ENCODE data around the gene DOCK10.

Gene DOCK10

DNA sequence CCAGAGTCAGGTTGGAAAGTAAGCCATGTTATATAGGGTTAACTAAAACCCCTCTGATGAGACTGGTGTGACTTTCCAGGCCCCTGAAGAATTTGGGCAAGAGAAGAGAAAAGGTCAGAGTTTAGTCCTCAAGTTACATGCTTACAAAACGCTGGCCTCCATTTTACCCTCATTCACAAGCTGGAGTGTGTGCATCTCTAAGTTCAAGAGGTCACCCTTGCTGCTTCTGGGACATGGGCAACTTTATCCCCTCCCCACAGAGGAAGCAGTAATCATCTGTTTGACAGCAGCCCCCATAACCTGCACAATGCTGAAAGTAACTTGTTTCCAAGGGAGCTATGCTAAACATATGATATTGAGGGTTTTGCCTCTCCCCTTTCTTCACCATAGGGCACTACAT lies 240.9 kb downstream of the DOCK10 start:
- no peaks in the 10 kb centered on the region for H3K27me3 ChIP-seq (ENCODE audit: control insufficient read depth, insufficient read depth, low read length, poor library complexity, severe bottlenecking)
- H3K4me3 ChIP-seq (ENCODE audit: insufficient read depth, low read depth, low read length), result no peak overlapping the region
- WGBS, 2 experiments, result 18 to 26% methylated on average over 1 of the region's 1 CpG
- no peak overlapping the region for H3K27ac ChIP-seq (ENCODE audit: insufficient read depth, low read depth, low read length, poor library complexity, severe bottlenecking)
- H3K4me1 ChIP-seq (ENCODE audit: control insufficient read depth, insufficient read depth, low read length), result peaks cover 10% of the 10 kb centered on the region
- no peaks in the 10 kb centered on the region for H3K9me3 ChIP-seq (ENCODE audit: control insufficient read depth, low read length)
- no peaks in the 10 kb centered on the region for H3K36me3 ChIP-seq (ENCODE audit: control insufficient read depth, insufficient read depth, low read length)

DNA sequence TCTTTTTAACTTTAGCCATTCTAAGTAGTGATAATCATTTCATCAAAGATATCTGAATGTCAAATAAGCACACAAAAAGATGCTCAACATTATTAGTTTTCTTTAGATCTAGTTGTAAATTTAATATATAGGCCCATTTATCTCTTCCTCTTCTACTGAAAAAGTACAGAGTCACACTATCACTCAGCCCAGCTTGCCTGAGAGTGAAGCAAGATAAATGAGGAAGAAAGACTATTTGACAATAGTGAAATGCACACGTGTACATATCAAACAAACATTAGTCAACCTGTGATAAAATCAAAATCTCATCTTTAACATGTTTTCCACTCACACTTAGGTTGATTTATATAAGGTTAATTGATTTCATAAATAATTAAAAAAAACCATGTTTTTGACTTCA lies 242.6 kb downstream of the DOCK10 start:
- no peak overlapping the region for H3K4me3 ChIP-seq (ENCODE audit: insufficient read depth, low read depth, low read length)
- H3K27me3 ChIP-seq (ENCODE audit: control insufficient read depth, insufficient read depth, low read length, poor library complexity, severe bottlenecking), result no peaks in the 10 kb centered on the region
- 100% methylated on average over 1 of the region's 1 CpG; no CpG with 5 or more reads in 1 of the 2 experiments for WGBS, 2 experiments
- H3K36me3 ChIP-seq (ENCODE audit: control insufficient read depth, insufficient read depth, low read length), result no peaks in the 10 kb centered on the region
- no peak overlapping the region for H3K27ac ChIP-seq (ENCODE audit: insufficient read depth, low read depth, low read length, poor library complexity, severe bottlenecking)
- H3K9me3 ChIP-seq (ENCODE audit: control insufficient read depth, low read length), result no peaks in the 10 kb centered on the region
- H3K4me1 ChIP-seq (ENCODE audit: control insufficient read depth, insufficient read depth, low read length), result peaks cover 10% of the 10 kb centered on the region

DNA sequence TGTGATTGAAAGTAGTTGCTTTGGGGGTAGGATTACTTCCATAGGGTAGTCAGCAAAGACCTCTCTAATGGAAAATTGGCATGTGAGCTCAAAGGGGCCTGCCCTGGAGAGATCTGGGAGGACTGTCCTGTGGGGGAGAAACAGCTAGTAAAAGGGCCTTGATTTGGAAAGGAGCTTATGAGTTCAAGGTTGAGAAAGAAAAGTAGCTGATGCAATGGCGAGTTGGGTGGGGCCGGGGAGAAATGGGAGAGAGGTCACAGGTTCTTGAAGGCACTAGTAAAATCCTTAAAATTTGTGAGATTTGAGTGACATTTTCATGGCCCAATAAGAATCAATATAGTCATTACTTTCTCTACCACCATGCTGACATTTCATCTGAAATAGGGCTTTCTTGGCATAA lies 244.1 kb downstream of the DOCK10 start:
- Histone ChIP-seq H3K4me3 (ENCODE audit: insufficient read depth, low read depth, low read length) (no peak overlapping the region), H3K27ac (ENCODE audit: insufficient read depth, low read depth, low read length, poor library complexity, severe bottlenecking) (no peak overlapping the region), H3K36me3 (ENCODE audit: control insufficient read depth, insufficient read depth, low read length) (no peaks in the 10 kb centered on the region), H3K27me3 (ENCODE audit: control insufficient read depth, insufficient read depth, low read length, poor library complexity, severe bottlenecking) (no peaks in the 10 kb centered on the region), H3K9me3 (ENCODE audit: control insufficient read depth, low read length) (no peaks in the 10 kb centered on the region), H3K4me1 (ENCODE audit: control insufficient read depth, insufficient read depth, low read length) (peaks cover 10% of the 10 kb centered on the region)
- 93 to 96% methylated on average over 2 of the region's 2 CpGs for WGBS, 2 experiments

DNA sequence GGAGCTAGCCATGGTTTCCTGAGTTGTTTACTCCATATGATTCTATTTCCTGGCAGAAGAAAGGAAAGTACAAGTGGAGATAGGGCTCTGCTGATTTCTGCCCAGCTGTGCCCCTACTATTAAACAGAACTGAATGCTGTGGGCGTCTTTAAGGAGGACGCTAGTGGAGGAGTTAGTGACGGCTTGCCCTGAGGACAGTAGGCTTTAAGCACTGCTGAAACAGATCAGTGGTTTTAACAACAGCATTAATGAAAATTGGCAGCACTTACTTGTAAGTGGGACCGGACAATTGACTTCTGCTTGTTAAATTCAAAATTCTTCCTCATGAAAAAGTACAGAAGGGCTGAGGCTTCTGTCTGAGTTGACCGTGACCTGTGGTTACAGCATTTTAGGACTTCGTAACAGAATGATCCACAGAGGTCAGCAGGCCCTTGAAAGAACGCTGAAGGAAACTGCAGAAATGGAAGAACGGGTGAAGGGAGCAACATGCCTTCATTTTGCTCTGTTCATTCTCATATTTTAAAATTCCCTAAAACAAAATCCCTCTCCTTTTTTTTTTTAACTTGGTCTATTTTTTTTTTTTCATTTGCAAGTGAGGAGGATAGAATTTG lies 245.5 kb downstream of the DOCK10 start:
- Histone ChIP-seq H3K9me3 (ENCODE audit: control insufficient read depth, low read length) (no peaks in the 10 kb centered on the region), H3K36me3 (ENCODE audit: control insufficient read depth, insufficient read depth, low read length) (no peaks in the 10 kb centered on the region), H3K27me3 (ENCODE audit: control insufficient read depth, insufficient read depth, low read length, poor library complexity, severe bottlenecking) (no peaks in the 10 kb centered on the region), H3K4me3 (ENCODE audit: insufficient read depth, low read depth, low read length) (no peak overlapping the region), H3K27ac (ENCODE audit: insufficient read depth, low read depth, low read length, poor library complexity, severe bottlenecking) (no peak overlapping the region), H3K4me1 (ENCODE audit: control insufficient read depth, insufficient read depth, low read length) (peaks cover 10% of the 10 kb centered on the region)
- WGBS, 2 experiments, result 86 to 88% methylated on average over 8 of the region's 8 CpGs

DNA sequence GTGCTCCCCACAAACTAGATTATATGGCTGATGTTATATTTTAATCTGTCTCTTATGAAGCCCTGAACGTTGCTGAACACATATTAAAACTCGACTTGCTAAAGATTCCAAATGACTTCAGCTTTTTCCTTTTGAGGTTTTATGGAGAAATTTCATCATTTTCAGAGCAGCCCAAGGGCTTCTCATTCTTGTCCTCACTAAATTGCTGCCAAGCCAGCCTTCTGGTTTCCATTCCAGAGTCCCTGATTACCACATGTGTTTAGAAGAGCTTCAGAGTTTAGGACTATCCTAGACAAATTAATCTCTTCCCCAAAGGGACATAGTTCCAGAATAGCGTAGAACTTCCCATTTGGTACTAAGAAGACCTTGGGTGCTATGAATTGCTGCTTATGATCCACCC lies 248.3 kb downstream of the DOCK10 start:
- Histone ChIP-seq H3K27ac (ENCODE audit: insufficient read depth, low read depth, low read length, poor library complexity, severe bottlenecking) (no peak overlapping the region), H3K4me1 (ENCODE audit: control insufficient read depth, insufficient read depth, low read length) (no peaks in the 10 kb centered on the region), H3K4me3 (ENCODE audit: insufficient read depth, low read depth, low read length) (no peak overlapping the region), H3K9me3 (ENCODE audit: control insufficient read depth, low read length) (no peaks in the 10 kb centered on the region), H3K27me3 (ENCODE audit: control insufficient read depth, insufficient read depth, low read length, poor library complexity, severe bottlenecking) (no peaks in the 10 kb centered on the region), H3K36me3 (ENCODE audit: control insufficient read depth, insufficient read depth, low read length) (no peaks in the 10 kb centered on the region)
- 87 to 88% methylated on average over 3 of the region's 3 CpGs for WGBS, 2 experiments

DNA sequence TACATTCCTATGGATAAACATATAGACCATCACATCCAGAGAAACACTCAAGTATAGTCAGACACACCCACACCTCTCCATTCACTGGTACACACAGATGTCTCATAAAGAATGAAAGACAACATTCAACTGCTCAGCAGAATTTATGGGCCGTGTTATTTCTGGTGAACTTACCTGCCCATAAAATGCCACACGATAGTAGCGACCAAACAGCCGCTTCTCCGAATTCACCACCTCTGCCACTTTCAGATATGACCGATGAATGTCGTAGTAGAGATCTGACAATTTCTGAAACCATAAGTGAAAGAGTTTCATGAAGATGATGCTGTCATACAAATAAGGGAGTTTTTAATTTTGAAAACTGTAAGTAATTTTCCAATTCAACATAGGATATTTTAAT lies 255.4 kb downstream of the DOCK10 start:
- Histone ChIP-seq H3K27me3 (ENCODE audit: control insufficient read depth, insufficient read depth, low read length, poor library complexity, severe bottlenecking) (no peaks in the 10 kb centered on the region), H3K27ac (ENCODE audit: insufficient read depth, low read depth, low read length, poor library complexity, severe bottlenecking) (no peak overlapping the region), H3K36me3 (ENCODE audit: control insufficient read depth, insufficient read depth, low read length) (no peaks in the 10 kb centered on the region), H3K4me1 (ENCODE audit: control insufficient read depth, insufficient read depth, low read length) (no peaks in the 10 kb centered on the region), H3K9me3 (ENCODE audit: control insufficient read depth, low read length) (no peaks in the 10 kb centered on the region), H3K4me3 (ENCODE audit: insufficient read depth, low read depth, low read length) (no peak overlapping the region)
- WGBS, 2 experiments, result 94 to 97% methylated on average over 7 of the region's 7 CpGs

DNA sequence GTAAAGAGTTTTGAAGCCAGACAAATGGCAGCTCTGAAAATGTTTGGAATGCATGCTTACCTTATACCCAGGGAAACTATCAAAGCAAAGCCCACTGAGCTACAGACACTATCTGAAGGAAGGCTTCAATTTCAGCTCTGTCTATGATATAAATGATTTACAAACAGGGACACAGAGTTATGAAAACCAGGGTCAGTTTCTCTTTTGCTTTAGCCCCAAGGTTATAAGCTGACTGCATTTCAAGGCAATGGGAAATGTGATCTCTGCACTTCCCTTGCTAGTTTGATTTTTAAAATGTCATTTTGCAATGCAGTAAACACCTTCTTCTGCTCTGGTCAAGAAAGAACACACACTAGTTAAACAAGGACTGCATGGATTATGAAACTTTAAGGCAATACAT lies 260.9 kb downstream of the DOCK10 start:
- Histone ChIP-seq H3K4me1 (ENCODE audit: control insufficient read depth, insufficient read depth, low read length) (no peaks in the 10 kb centered on the region), H3K4me3 (ENCODE audit: insufficient read depth, low read depth, low read length) (no peak overlapping the region), H3K36me3 (ENCODE audit: control insufficient read depth, insufficient read depth, low read length) (no peaks in the 10 kb centered on the region), H3K27me3 (ENCODE audit: control insufficient read depth, insufficient read depth, low read length, poor library complexity, severe bottlenecking) (no peaks in the 10 kb centered on the region), H3K9me3 (ENCODE audit: control insufficient read depth, low read length) (no peaks in the 10 kb centered on the region), H3K27ac (ENCODE audit: insufficient read depth, low read depth, low read length, poor library complexity, severe bottlenecking) (no peak overlapping the region)

DNA sequence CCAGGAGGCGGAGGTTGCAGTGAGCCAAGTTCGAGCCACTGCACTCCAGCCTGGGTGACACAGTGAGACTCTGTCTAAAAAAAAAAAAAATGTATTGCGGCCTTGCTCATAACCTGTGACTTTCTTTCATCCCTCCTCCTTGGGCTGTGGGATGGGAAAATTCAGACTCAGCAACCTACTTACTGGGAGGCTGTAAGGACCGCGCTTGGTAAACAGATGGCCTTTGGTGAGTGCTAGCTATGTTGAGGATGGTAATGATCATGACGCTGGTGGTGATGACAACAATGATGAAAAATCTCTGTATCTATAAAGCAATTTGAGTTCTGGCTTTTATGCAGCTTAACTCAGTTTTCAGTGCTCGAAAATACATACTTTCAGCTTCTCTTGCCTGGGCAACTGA lies 261.4 kb downstream of the DOCK10 start:
- no peak overlapping the region for H3K27ac ChIP-seq (ENCODE audit: insufficient read depth, low read depth, low read length, poor library complexity, severe bottlenecking)
- H3K36me3 ChIP-seq (ENCODE audit: control insufficient read depth, insufficient read depth, low read length), result no peaks in the 10 kb centered on the region
- no peaks in the 10 kb centered on the region for H3K4me1 ChIP-seq (ENCODE audit: control insufficient read depth, insufficient read depth, low read length)
- H3K4me3 ChIP-seq (ENCODE audit: insufficient read depth, low read depth, low read length), result no peak overlapping the region
- no peaks in the 10 kb centered on the region for H3K27me3 ChIP-seq (ENCODE audit: control insufficient read depth, insufficient read depth, low read length, poor library complexity, severe bottlenecking)
- no peaks in the 10 kb centered on the region for H3K9me3 ChIP-seq (ENCODE audit: control insufficient read depth, low read length)
- 91 to 97% methylated on average over 7 of the region's 7 CpGs for WGBS, 2 experiments

DNA sequence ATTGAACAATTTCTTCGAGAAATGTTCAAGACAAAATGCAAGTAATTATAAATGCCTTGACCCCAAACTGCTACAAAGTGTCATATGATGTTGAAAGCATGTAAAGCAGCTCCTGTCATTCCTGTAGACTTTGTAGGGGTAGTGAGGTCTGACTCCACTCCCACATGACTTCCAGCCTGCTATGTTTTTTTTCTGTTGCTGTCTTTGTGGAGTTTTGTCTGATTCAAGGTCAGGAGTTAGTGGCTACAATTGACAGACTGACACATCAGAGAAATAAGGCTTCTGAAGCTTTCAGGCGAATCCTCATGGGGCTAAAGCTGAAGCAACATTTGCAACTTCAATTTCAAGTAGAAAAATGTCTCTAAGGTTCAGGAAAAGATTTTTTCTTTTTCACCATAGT lies 262.2 kb downstream of the DOCK10 start:
- Histone ChIP-seq H3K4me1 (ENCODE audit: control insufficient read depth, insufficient read depth, low read length) (no peaks in the 10 kb centered on the region), H3K27ac (ENCODE audit: insufficient read depth, low read depth, low read length, poor library complexity, severe bottlenecking) (no peak overlapping the region), H3K4me3 (ENCODE audit: insufficient read depth, low read depth, low read length) (no peak overlapping the region), H3K27me3 (ENCODE audit: control insufficient read depth, insufficient read depth, low read length, poor library complexity, severe bottlenecking) (no peaks in the 10 kb centered on the region), H3K9me3 (ENCODE audit: control insufficient read depth, low read length) (no peaks in the 10 kb centered on the region), H3K36me3 (ENCODE audit: control insufficient read depth, insufficient read depth, low read length) (no peaks in the 10 kb centered on the region)
- 92 to 96% methylated on average over 2 of the region's 2 CpGs for WGBS, 2 experiments

DNA sequence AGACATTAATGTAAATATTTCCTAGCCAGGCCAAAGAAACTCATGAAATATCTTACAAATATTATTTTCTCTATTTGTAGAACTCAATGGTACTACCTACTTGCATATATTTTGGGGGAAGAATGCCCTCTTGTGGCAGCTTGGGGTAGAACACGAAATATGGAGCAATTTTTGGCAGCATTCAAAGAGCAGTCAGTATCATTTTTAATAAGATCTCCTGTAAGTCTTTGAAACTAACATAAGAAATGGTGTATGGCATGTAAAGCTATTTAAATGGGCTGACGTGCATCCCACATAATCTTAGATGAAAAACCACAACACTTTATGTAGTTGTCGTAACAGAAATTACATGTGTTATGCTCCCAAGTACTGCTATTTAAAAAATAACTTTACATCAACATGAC lies 263.8 kb downstream of the DOCK10 start:
- WGBS, 2 experiments, result 34 to 50% methylated on average over 2 to 3 of the region's 3 CpGs
- Histone ChIP-seq H3K27me3 (ENCODE audit: control insufficient read depth, insufficient read depth, low read length, poor library complexity, severe bottlenecking) (no peaks in the 10 kb centered on the region), H3K27ac (ENCODE audit: insufficient read depth, low read depth, low read length, poor library complexity, severe bottlenecking) (no peak overlapping the region), H3K4me1 (ENCODE audit: control insufficient read depth, insufficient read depth, low read length) (no peaks in the 10 kb centered on the region), H3K36me3 (ENCODE audit: control insufficient read depth, insufficient read depth, low read length) (no peaks in the 10 kb centered on the region), H3K9me3 (ENCODE audit: control insufficient read depth, low read length) (no peaks in the 10 kb centered on the region), H3K4me3 (ENCODE audit: insufficient read depth, low read depth, low read length) (no peak overlapping the region)

DNA sequence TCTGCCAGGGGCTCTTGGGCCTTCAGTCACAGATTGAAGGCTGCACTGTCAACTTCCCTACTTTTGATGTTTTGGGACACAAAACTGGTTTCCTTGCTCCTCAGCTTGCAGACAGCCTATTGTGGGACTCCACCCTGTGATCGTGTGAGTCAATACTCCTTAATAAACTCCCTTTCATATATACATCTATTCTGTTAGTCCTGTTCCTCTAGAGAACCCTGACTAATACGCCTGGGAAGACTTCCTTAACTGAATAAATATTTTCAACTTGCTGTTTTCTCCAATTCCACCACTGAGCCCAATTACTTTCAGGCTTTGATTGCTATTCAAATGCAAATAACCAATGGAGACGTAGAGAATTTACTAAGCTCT lies 264.7 kb downstream of the DOCK10 start:
- Histone ChIP-seq H3K27ac (ENCODE audit: insufficient read depth, low read depth, low read length, poor library complexity, severe bottlenecking) (no peak overlapping the region), H3K36me3 (ENCODE audit: control insufficient read depth, insufficient read depth, low read length) (no peaks in the 10 kb centered on the region), H3K4me3 (ENCODE audit: insufficient read depth, low read depth, low read length) (no peak overlapping the region), H3K9me3 (ENCODE audit: control insufficient read depth, low read length) (no peaks in the 10 kb centered on the region), H3K4me1 (ENCODE audit: control insufficient read depth, insufficient read depth, low read length) (no peaks in the 10 kb centered on the region), H3K27me3 (ENCODE audit: control insufficient read depth, insufficient read depth, low read length, poor library complexity, severe bottlenecking) (no peaks in the 10 kb centered on the region)
- 68 to 79% methylated on average over 3 of the region's 3 CpGs for whole genome bisulfite sequencing, 2 experiments

All from ectodermal cell (in vitro differentiated cells).